Iris pigment epithelial cell (primary cell): Measurements from ENCODE around the gene DCUN1D3.
"Not testable (repeated sequence)": the region's sequence is repeated elsewhere in the genome, so short reads cannot be mapped to it uniquely, and the experiment has no call there.

Experiments used
- DNase-seq: peaks from one replicate; pipeline ENCODE4 v3.0.0-alpha.2; 2011; ENCODE audit warnings: low read depth

DCUN1D3 gene

GRCh38 chr16:20900299-20901067, at the start of gene DCUN1D3, which contains the start of gene LYRM1:
DCUN1D3 (minus strand) TSS chr16:20900358; CDS start chr16:20862538, 37,820 bp downstream.
LYRM1 (plus strand) TSS chr16:20900771; CDS start chr16:20915556, 14,785 bp downstream.
- peak; percentile 100 for DNase-seq

- DNase-seq: no peak
Observed at GRCh38 chr16:20949660-20950059, 49.5 kb upstream of the DCUN1D3 start.

- DNase-seq: no peak
Observed at GRCh38 chr16:20948444-20948843, 48.3 kb upstream of the DCUN1D3 start.

GRCh38 chr16:20946015-20946629, 46.0 kb upstream of the DCUN1D3 start:
- DNase-seq: no peak

- not testable (repeated sequence) for DNase-seq
Observed at GRCh38 chr16:20945575-20945875, 45.4 kb upstream of the DCUN1D3 start.

GRCh38 chr16:20944861-20945574, 44.9 kb upstream of the DCUN1D3 start:
- peak; percentile 8 for DNase-seq

GRCh38 chr16:20942256-20942655, 42.1 kb upstream of the DCUN1D3 start:
- no peak for DNase-seq

GRCh38 chr16:20941636-20941926, 41.4 kb upstream of the DCUN1D3 start:
- no peak for DNase-seq

- no peak for DNase-seq
Observed at GRCh38 chr16:20940871-20941635, 40.9 kb upstream of the DCUN1D3 start.

- DNase-seq: no peak
Observed at GRCh38 chr16:20939611-20940010, 39.5 kb upstream of the DCUN1D3 start.

GRCh38 chr16:20938426-20938825, 38.3 kb upstream of the DCUN1D3 start:
- peak; percentile 51 for DNase-seq

- DNase-seq: no peak
Observed at GRCh38 chr16:20937736-20938135, 37.6 kb upstream of the DCUN1D3 start.

GRCh38 chr16:20933589-20933988, 33.4 kb upstream of the DCUN1D3 start:
- DNase-seq: no peak

GRCh38 chr16:20931066-20931600, 31.0 kb upstream of the DCUN1D3 start:
- DNase-seq: no peak

GRCh38 chr16:20930365-20930690, 30.2 kb upstream of the DCUN1D3 start:
- DNase-seq: no peak

- not testable (repeated sequence) for DNase-seq
Observed at GRCh38 chr16:20929676-20930364, 29.7 kb upstream of the DCUN1D3 start.

- DNase-seq: no peak
Observed at GRCh38 chr16:20928774-20929411, 28.7 kb upstream of the DCUN1D3 start.

GRCh38 chr16:20925751-20926150, 25.6 kb upstream of the DCUN1D3 start:
- DNase-seq: no peak

GRCh38 chr16:20923876-20924275, 23.7 kb upstream of the DCUN1D3 start:
- DNase-seq: no peak

- no peak for DNase-seq
Observed at GRCh38 chr16:20920799-20921198, 20.6 kb upstream of the DCUN1D3 start.

- no peak for DNase-seq
Observed at GRCh38 chr16:20920091-20920490, 19.9 kb upstream of the DCUN1D3 start.
